Measurements from ENCODE around the gene INTS11.

Gene INTS11

GRCh38 chr1:1299686-1300351 lies 24.6 kb downstream of the INTS11 start:
- TF ChIP-seq, protein P1, sequence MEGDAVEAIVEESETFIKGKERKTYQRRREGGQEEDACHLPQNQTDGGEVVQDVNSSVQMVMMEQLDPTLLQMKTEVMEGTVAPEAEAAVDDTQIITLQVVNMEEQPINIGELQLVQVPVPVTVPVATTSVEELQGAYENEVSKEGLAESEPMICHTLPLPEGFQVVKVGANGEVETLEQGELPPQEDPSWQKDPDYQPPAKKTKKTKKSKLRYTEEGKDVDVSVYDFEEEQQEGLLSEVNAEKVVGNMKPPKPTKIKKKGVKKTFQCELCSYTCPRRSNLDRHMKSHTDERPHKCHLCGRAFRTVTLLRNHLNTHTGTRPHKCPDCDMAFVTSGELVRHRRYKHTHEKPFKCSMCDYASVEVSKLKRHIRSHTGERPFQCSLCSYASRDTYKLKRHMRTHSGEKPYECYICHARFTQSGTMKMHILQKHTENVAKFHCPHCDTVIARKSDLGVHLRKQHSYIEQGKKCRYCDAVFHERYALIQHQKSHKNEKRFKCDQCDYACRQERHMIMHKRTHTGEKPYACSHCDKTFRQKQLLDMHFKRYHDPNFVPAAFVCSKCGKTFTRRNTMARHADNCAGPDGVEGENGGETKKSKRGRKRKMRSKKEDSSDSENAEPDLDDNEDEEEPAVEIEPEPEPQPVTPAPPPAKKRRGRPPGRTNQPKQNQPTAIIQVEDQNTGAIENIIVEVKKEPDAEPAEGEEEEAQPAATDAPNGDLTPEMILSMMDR (IDR thresholded peaks at IDR 0.05; ENCODE audit: low read length), result peak; percentile 52; the same call in 1 of the 2 replicates
- no peak for TF ChIP-seq EZH2 (IDR thresholded peaks at IDR 0.05; ENCODE audit: borderline replicate concordance, low read length)
- Histone ChIP-seq H3K4me2 (ENCODE audit: low read length) (no peak overlapping the region), H3K27ac (ENCODE audit: low read depth, low read length, poor library complexity, severe bottlenecking) (no peak overlapping the region)

DNA sequence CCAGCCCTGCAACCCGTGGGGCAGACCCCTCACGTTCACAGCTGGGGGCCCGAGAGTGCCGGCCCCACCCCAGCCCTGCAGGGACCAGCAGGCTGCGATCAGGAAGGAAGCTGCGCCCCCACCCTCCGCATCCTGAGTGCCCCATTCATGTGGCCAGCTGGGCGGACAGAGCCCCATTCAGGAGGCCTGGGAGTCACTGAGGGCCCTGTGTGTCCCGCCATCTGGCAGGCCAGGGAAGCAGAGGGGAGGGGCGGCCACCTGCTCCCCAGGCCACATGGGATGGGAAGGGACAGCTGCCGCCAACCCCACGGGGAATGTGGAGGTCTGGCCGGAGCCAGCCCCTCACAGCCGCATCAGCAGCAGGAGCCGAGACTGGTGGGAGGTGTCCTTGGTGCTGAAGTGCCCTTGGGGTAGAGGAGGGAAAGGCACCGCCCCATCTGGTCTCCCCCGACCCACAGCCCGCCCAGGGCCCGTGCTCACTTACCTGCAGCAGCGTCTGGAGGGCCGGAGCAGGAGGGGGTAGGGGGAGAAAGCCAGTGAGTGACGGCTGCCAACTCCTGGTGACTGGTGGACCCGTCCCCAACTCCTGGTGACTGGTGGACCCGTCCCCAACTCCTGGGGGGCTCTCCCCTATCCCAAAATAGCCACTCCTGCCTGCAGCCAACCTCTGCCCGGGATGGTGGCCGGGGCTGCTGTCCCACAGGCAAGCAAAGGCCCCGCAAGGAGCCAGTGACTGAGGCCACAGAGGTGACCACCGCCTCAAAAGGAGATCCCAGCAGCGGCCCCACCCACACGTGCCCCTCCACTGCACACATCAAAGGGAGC lies 25.4 kb downstream of the INTS11 start:
- no peaks in the 10 kb centered on the region for H3K9me3 ChIP-seq (ENCODE audit: low read length)
- H3K27ac ChIP-seq (ENCODE audit: low read depth, low read length, poor library complexity, severe bottlenecking), result no peak overlapping the region
- no peaks in the 10 kb centered on the region for H3K4me1 ChIP-seq (ENCODE audit: insufficient read depth, low read length, severe bottlenecking)
- no peaks in the 10 kb centered on the region for H4K20me1 ChIP-seq (ENCODE audit: insufficient read depth, low read length)
- H3K79me2 ChIP-seq (ENCODE audit: insufficient read depth, low read length), result no peaks in the 10 kb centered on the region
- H3K4me3 ChIP-seq (ENCODE audit: low read depth, low read length, poor library complexity, severe bottlenecking), result no peak overlapping the region
- H3F3A ChIP-seq (ENCODE audit: insufficient read depth, low read length), result no peaks in the 10 kb centered on the region
- no peak overlapping the region for H3K4me2 ChIP-seq (ENCODE audit: low read length)
- no peak overlapping the region for H2AFZ ChIP-seq (ENCODE audit: low read length)
- no peaks in the 10 kb centered on the region for H3K9me2 ChIP-seq (ENCODE audit: low read depth, low read length)
- TF ChIP-seq, protein P1 (IDR thresholded peaks at IDR 0.05; ENCODE audit: low read length), result no peak
- no peak for TF ChIP-seq EZH2 (IDR thresholded peaks at IDR 0.05; ENCODE audit: borderline replicate concordance, low read length)
- no peaks in the 10 kb centered on the region for H3K36me3 ChIP-seq (ENCODE audit: insufficient read depth, low read length)
- H3K9ac ChIP-seq (ENCODE audit: low read length), result no peak overlapping the region
- no peaks in the 10 kb centered on the region for H3K27me3 ChIP-seq (ENCODE audit: insufficient read depth, low read length)

More at GRCh38 chr1:1299686-1300351, 24.6 kb downstream of the INTS11 start:
- no peaks in the 10 kb centered on the region for H3K4me1 ChIP-seq (ENCODE audit: insufficient read depth, low read length, severe bottlenecking)
- no peaks in the 10 kb centered on the region for H3K9me3 ChIP-seq (ENCODE audit: low read length)
- H3K36me3 ChIP-seq (ENCODE audit: insufficient read depth, low read length), result no peaks in the 10 kb centered on the region
- H4K20me1 ChIP-seq (ENCODE audit: insufficient read depth, low read length), result no peaks in the 10 kb centered on the region
- no peaks in the 10 kb centered on the region for H3K79me2 ChIP-seq (ENCODE audit: insufficient read depth, low read length)
- no peaks in the 10 kb centered on the region for H3K9me2 ChIP-seq (ENCODE audit: low read depth, low read length)
- H3K9ac ChIP-seq (ENCODE audit: low read length), result no peak overlapping the region
- no peak overlapping the region for H3K4me3 ChIP-seq (ENCODE audit: low read depth, low read length, poor library complexity, severe bottlenecking)
- H2AFZ ChIP-seq (ENCODE audit: low read length), result no peak overlapping the region
- H3F3A ChIP-seq (ENCODE audit: insufficient read depth, low read length), result no peaks in the 10 kb centered on the region
- no peaks in the 10 kb centered on the region for H3K27me3 ChIP-seq (ENCODE audit: insufficient read depth, low read length)

- Histone ChIP-seq H3K4me1 (ENCODE audit: insufficient read depth, low read length, severe bottlenecking) (no peaks in the 10 kb centered on the region), H3K27ac (ENCODE audit: low read depth, low read length, poor library complexity, severe bottlenecking) (no peak overlapping the region), H3K9me2 (ENCODE audit: low read depth, low read length) (no peaks in the 10 kb centered on the region), H3K4me2 (ENCODE audit: low read length) (no peak overlapping the region), H3K27me3 (ENCODE audit: insufficient read depth, low read length) (no peaks in the 10 kb centered on the region), H3K9me3 (ENCODE audit: low read length) (no peaks in the 10 kb centered on the region), H3K9ac (ENCODE audit: low read length) (no peak overlapping the region), H2AFZ (ENCODE audit: low read length) (no peak overlapping the region), H3F3A (ENCODE audit: insufficient read depth, low read length) (no peaks in the 10 kb centered on the region), H3K79me2 (ENCODE audit: insufficient read depth, low read length) (no peaks in the 10 kb centered on the region), H3K4me3 (ENCODE audit: low read depth, low read length, poor library complexity, severe bottlenecking) (no peak overlapping the region), H3K36me3 (ENCODE audit: insufficient read depth, low read length) (no peaks in the 10 kb centered on the region), H4K20me1 (ENCODE audit: insufficient read depth, low read length) (no peaks in the 10 kb centered on the region)
- no peak for TF ChIP-seq EZH2 (IDR thresholded peaks at IDR 0.05; ENCODE audit: borderline replicate concordance, low read length)
- TF ChIP-seq, protein P1 (IDR thresholded peaks at IDR 0.05; ENCODE audit: low read length), result no peak
Measured at GRCh38 chr1:1297802-1298424, 26.5 kb downstream of the INTS11 start.

Data from OCI-LY1 (cell line).